HepG2 (cell line): ENCODE data around the gene TMEM253. TPM values are rescaled to one million over a fixed set of nuclear protein-coding genes. Genes with fewer than 3 reads are reported as not detected.

Source experiments
- AKAP8 ChIP-seq: sonication (generic); formaldehyde crosslinking; IDR thresholded peaks from 2 replicates; pipeline ENCODE4 v1.5.1; 2020; ENCODE audit warnings: mild to moderate bottlenecking, missing genetic modification reagents
- ATF6 ChIP-seq: sonication (generic); formaldehyde crosslinking; conservative IDR thresholded peaks from 2 replicates; pipeline ENCODE4 v1.4.0; 2020; ENCODE audit warnings: missing genetic modification reagents
- CBX2 ChIP-seq, 2 experiments: fragments of 200-600 bp in 1 of 2; sonication (generic); formaldehyde crosslinking in 1 of 2; IDR thresholded peaks; 2 replicates each; pipeline versions ENCODE4 v1.7.0 to v1.8.1; 2018 to 2022; ENCODE audit warnings: low read depth in 2 of 2, low read length in 1 of 2, mild to moderate bottlenecking in 1 of 2, missing genetic modification reagents in 1 of 2
- NCOR1 ChIP-seq: fragments of 200-600 bp; sonication (generic); IDR thresholded peaks from 2 replicates; pipeline ENCODE4 v1.7.0; 2017; ENCODE audit warnings: antibody characterized with exemption, low read length, borderline replicate concordance
- PBX3 ChIP-seq: sonication (generic); formaldehyde crosslinking; IDR thresholded peaks from 2 replicates; pipeline ENCODE4 v1.8.1; 2023; ENCODE audit warnings: missing genetic modification reagents, inconsistent platforms, borderline replicate concordance
- PRPF4 ChIP-seq: fragments of 200-400 bp; formaldehyde crosslinking; IDR thresholded peaks from 2 replicates; pipeline ENCODE4 v1.6.1; 2016; ENCODE audit warnings: low read length, low read depth; ENCODE audit not compliant: poor library complexity, severe bottlenecking
- ZBTB26 ChIP-seq: IDR thresholded peaks from 2 replicates; pipeline ENCODE4 v1.6.1; 2016; ENCODE audit warnings: missing compliant biosample characterization, missing genetic modification reagents, borderline replicate concordance
- ZBTB8A ChIP-seq: sonication (generic); formaldehyde crosslinking; IDR thresholded peaks from 2 replicates; pipeline ENCODE4 v1.4.0; 2020; ENCODE audit warnings: mild to moderate bottlenecking, low read depth, missing genetic modification reagents, borderline replicate concordance
- ZEB1 ChIP-seq: IDR thresholded peaks from 2 replicates; pipeline ENCODE4 v1.6.1; 2012; ENCODE audit warnings: mild to moderate bottlenecking, low read depth, inconsistent platforms; ENCODE audit not compliant: insufficient replicate concordance
- ZFP91 ChIP-seq: sonication (generic); formaldehyde crosslinking; IDR thresholded peaks from 2 replicates; pipeline ENCODE4 v1.9.0; 2022; ENCODE audit warnings: missing genetic modification reagents, mild to moderate bottlenecking, borderline replicate concordance
- ZNF44 ChIP-seq: sonication (generic); formaldehyde crosslinking; IDR thresholded peaks from 2 replicates; pipeline ENCODE4 v1.5.1; 2020; ENCODE audit warnings: mild to moderate bottlenecking, missing genetic modification reagents
- ZNF710 ChIP-seq: sonication (generic); formaldehyde crosslinking; IDR thresholded peaks from 2 replicates; pipeline ENCODE4 v1.5.0; 2020; ENCODE audit warnings: mild to moderate bottlenecking, missing genetic modification reagents, borderline replicate concordance
- ZNF883 ChIP-seq: sonication (generic); formaldehyde crosslinking; IDR thresholded peaks from 2 replicates; pipeline ENCODE4 v1.5.1; 2020; ENCODE audit warnings: mild to moderate bottlenecking, missing genetic modification reagents; ENCODE audit errors: not compliant biosample characterization
- polyA plus RNA-seq, 8 experiments: library from polyadenylated mRNA; depleted of rRNA in 3 of 8; stranded (reverse) in 7 of 8; unstranded in 1 of 8; fragments of >200 nt; fragmentation: Illumina TruSeq in 4 of 8; extraction: Trizol in 4 of 8; gene quantifications; 2 replicates each; pipeline versions ENCODE4 v1.2.1 to v1.2.3, GENCODE V29; 2011 to 2016; ENCODE audit warnings: low read depth in 4 of 8, missing spikeins in 1 of 8, mixed read lengths in 1 of 8; ENCODE audit not compliant: insufficient read depth in 1 of 8
- total RNA-seq, 5 experiments: library from RNA; depleted of rRNA; stranded (reverse); fragments of >200 nt; fragmentation: Illumina TruSeq; extraction: Trizol; gene quantifications; 2 replicates each; pipeline ENCODE4 v1.2.3, GENCODE V29; 2016; ENCODE audit warnings: low read depth in 1 of 5

The TMEM253 gene
- total and polyA plus RNA-seq, 2 of the 13 experiments (the other 11 are each of a cell fraction or from before 2014, with no cell fraction given): 0.29 to 0.45 TPM

GRCh38 chr14:21054768-21055145 is 46.1 kb upstream of the TMEM253 start (continued):
- TF ChIP-seq ZNF710 (CRISPR knock-in tag) (no peak), PRPF4 (no peak), NCOR1 (peak; percentile 13; the same call in 1 of the 2 replicates), ZNF44 (CRISPR knock-in tag) (no peak), ZBTB8A (no peak), ZBTB26 (CRISPR knock-in tag) (no peak), ZFP91 (CRISPR knock-in tag) (no peak), AKAP8 (CRISPR knock-in tag) (no peak), ZEB1 (peak; percentile 0), PBX3 (CRISPR knock-in tag) (no peak), ATF6 (CRISPR knock-in tag) (no peak), ZNF883 (CRISPR knock-in tag) (no peak), CBX2 (IDR thresholded peaks at IDR 0.05; ENCODE audit: low read depth, low read length) (no peak), CBX2 (CRISPR knock-in tag; IDR thresholded peaks at IDR 0.05; ENCODE audit: low read depth) (no peak)
